Tibial artery (tissue), 4 donors: ENCODE measurements around the gene LYPD6B.

ENCODE experiments used
- DNase-seq, 2 donors: peaks; one replicate each; pipeline ENCODE4 v3.0.0-alpha.2; 2019
- H3K27ac ChIP-seq, 2 donors: fragments of 200-600 bp; sonication (generic) in 1 of 2; 1 replicate in 1 of 2; 2 replicates in 1 of 2; pipeline ENCODE4 v1.5.1; 2018 to 2019; ENCODE audit warnings: mild to moderate bottlenecking in 1 of 2
- H3K27me3 ChIP-seq, 2 donors: fragments of 200-600 bp; sonication (generic) in 1 of 2; one replicate each; pipeline versions ENCODE4 v1.5.1 to v1.6.0; 2016 to 2019
- H3K36me3 ChIP-seq, 3 donors: fragments of 200-600 bp; sonication (generic) in 2 of 3; one replicate each; pipeline ENCODE4 v1.5.1; 2016 to 2019; ENCODE audit warnings: mild to moderate bottlenecking in 2 of 3
- H3K4me1 ChIP-seq, 4 donors: fragments of 200-600 bp; sonication (generic) in 2 of 4; 1 replicate in 3 of 4; 2 replicates in 1 of 4; pipeline ENCODE4 v1.5.1; 2016 to 2019
- H3K4me3 ChIP-seq, 2 donors: fragments of 200-600 bp; sonication (generic) in 1 of 2; 1 replicate in 1 of 2; 2 replicates in 1 of 2; pipeline ENCODE4 v1.5.1; 2018 to 2019; ENCODE audit warnings: mild to moderate bottlenecking in 2 of 2
- H3K9me3 ChIP-seq, 3 donors: fragments of 200-600 bp; sonication (generic) in 1 of 3; one replicate each; pipeline ENCODE4 v1.5.1; 2016 to 2019
- CTCF ChIP-seq, 2 experiments: fragments of 200-600 bp in 1 of 2; fragments of 450-650 bp in 1 of 2; IDR thresholded peaks; one replicate each; pipeline ENCODE4 v1.5.1; 2017 to 2019; ENCODE audit warnings: antibody characterized with exemption in 2 of 2, mild to moderate bottlenecking in 1 of 2, moderate library complexity in 1 of 2
- intact Hi-C: fragments of 100-400 bp; cut with DNase I; formaldehyde crosslinking; loops from one replicate; pipeline ENCODE4 v1.15.0; 2023; ENCODE audit warnings: low total_unique reads

The LYPD6B gene

GRCh38 chr2:149061133-149061745 lies 22.7 kb downstream of the LYPD6B start:
- Histone ChIP-seq H3K9me3 (no peaks in the 10 kb centered on the region), H3K27ac (no peak overlapping the region), H3K4me3 (no peak overlapping the region), H3K36me3 (no peaks in the 10 kb centered on the region), H3K27me3 (no peaks in the 10 kb centered on the region), H3K4me1 (no peaks in the 10 kb centered on the region)
- intact Hi-C loops: no loop called here
- TF ChIP-seq CTCF (IDR thresholded peaks at IDR 0.05): no peak
- no peak for DNase-seq

- Histone ChIP-seq H3K36me3 (no peaks in the 10 kb centered on the region), H3K9me3 (no peaks in the 10 kb centered on the region), H3K4me3 (no peak overlapping the region), H3K27ac (no peak overlapping the region), H3K27me3 (no peaks in the 10 kb centered on the region), H3K4me1 (no peaks in the 10 kb centered on the region)
- TF ChIP-seq CTCF (IDR thresholded peaks at IDR 0.05): no peak
- no peak for DNase-seq
- intact Hi-C loops: no loop called here
Observed at GRCh38 chr2:149062531-149062930, 24.0 kb downstream of the LYPD6B start.

- H3K27me3 ChIP-seq: no peaks in the 10 kb centered on the region
- no peak overlapping the region for H3K27ac ChIP-seq
- no peak for TF ChIP-seq CTCF (IDR thresholded peaks at IDR 0.05)
- no peaks in the 10 kb centered on the region for H3K4me1 ChIP-seq
- DNase-seq: no peak
- H3K36me3 ChIP-seq: no peaks in the 10 kb centered on the region
- H3K9me3 ChIP-seq: no peaks in the 10 kb centered on the region
- intact Hi-C loops: no loop called here
- no peak overlapping the region for H3K4me3 ChIP-seq
Observed at GRCh38 chr2:149063177-149063576, 24.7 kb downstream of the LYPD6B start.

- DNase-seq: no peak
- H3K4me1 ChIP-seq: peaks cover 0 to 3% (median 0%) of the 10 kb centered on the region in 4 donors
- H3K9me3 ChIP-seq: no peaks in the 10 kb centered on the region
- no peak overlapping the region for H3K27ac ChIP-seq
- no peaks in the 10 kb centered on the region for H3K27me3 ChIP-seq
- H3K36me3 ChIP-seq: no peaks in the 10 kb centered on the region
- intact Hi-C loops: no loop called here
- no peak overlapping the region for H3K4me3 ChIP-seq
- TF ChIP-seq CTCF (IDR thresholded peaks at IDR 0.05): no peak
Observed at GRCh38 chr2:149064365-149064841, 25.9 kb downstream of the LYPD6B start.

GRCh38 chr2:149064856-149065630 lies 26.5 kb downstream of the LYPD6B start:
- H3K9me3 ChIP-seq: no peaks in the 10 kb centered on the region
- intact Hi-C loops: no loop called here
- no peak for TF ChIP-seq CTCF (IDR thresholded peaks at IDR 0.05)
- no peak for DNase-seq
- peaks cover 0 to 3% (median 0%) of the 10 kb centered on the region in 4 donors for H3K4me1 ChIP-seq
- H3K27me3 ChIP-seq: no peaks in the 10 kb centered on the region
- no peaks in the 10 kb centered on the region for H3K36me3 ChIP-seq
- no peak overlapping the region for H3K27ac ChIP-seq
- H3K4me3 ChIP-seq: no peak overlapping the region
